ENCODE measurements around the gene PCDHB8.
A peak's percentile ranks its signal among the peaks of the same experiment; 100 is the strongest.
"Not testable (repeated sequence)": the region's sequence is repeated elsewhere in the genome, so short reads cannot be mapped to it uniquely, and the experiment has no call there.

Gene PCDHB8

GRCh38 chr5:141155540-141156374, 21.8 kb upstream of the PCDHB8 start:
- no peak overlapping the region for H3K4me3 ChIP-seq (ENCODE audit: control insufficient read depth, low read depth, low read length)
- TF ChIP-seq CTCF (conservative IDR thresholded peaks at IDR 0.05; ENCODE audit: control insufficient read depth, insufficient read depth, low read depth, low read length), result no peak
- no peak for DNase-seq (ENCODE audit: low read depth)

- H3K4me3 ChIP-seq (ENCODE audit: control insufficient read depth, low read depth, low read length); DNase-seq (ENCODE audit: low read depth): not testable (repeated sequence)
Observed at GRCh38 chr5:141157356-141157755, 20.2 kb upstream of the PCDHB8 start.

DNA sequence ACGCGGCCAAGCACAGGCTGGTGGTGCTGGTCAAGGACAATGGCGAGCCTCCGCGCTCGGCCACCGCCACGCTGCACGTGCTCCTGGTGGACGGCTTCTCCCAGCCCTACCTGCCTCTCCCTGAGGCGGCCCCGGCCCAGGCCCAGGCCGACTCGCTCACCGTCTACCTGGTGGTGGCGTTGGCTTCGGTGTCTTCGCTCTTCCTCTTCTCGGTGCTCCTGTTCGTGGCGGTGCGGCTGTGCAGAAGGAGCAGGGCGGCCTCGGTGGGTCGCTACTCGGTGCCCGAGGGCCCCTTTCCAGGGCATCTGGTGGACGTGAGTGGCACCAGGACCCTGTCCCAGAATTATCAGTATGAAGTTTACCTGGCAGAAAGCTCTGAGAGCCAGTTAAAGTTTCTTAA, 19.7 kb upstream of the PCDHB8 start:
- H3K4me3 ChIP-seq (ENCODE audit: control insufficient read depth, low read depth, low read length); DNase-seq (ENCODE audit: low read depth): not testable (repeated sequence)

DNA sequence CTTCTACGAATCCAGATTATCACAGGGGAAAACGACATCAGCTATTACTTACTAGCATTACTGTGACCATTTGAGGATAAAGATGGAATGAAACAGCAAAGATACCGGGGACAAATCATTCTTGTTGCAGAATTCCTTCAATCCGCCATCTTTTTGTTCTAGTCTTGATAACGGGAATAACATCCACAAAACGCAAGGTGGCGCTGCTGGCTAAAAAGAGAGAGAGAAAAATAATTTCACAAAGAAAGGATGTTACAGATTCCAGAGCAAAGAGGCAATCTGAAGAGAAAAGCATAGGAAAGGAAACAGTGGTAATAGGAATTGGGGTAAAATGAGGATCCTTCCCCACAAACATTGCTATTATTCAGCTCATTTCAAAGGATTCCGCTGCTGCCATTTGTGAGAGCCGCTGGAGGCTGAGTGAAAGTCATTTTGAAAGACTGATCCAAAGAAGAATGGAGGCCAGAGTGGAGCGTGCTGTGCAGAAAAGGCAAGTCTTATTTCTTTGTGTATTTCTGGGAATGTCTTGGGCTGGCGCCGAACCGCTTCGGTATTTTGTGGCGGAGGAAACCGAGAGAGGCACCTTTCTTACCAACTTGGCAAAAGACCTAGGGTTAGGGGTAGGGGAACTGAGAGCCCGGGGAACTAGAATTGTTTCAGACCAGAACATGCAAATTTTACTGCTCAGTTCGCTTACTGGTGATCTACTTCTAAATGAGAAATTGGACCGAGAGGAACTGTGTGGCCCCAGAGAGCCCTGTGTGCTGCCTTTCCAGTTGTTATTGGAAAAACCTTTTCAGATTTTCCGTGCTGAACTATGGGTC, 5.0 kb upstream of the PCDHB8 start, which contains the start of gene PCDHB7:
TSS of gene PCDHB7 (plus strand) at position 264 of the 824 bp plus-strand sequence. CDS start at position 456, 192 bp downstream.
- H3K4me3 ChIP-seq (ENCODE audit: control insufficient read depth, low read depth, low read length), result no peak within 1 kb of the TSS
- DNase-seq (ENCODE audit: low read depth), result peak; percentile 20
- peak; percentile 48 for TF ChIP-seq CTCF (conservative IDR thresholded peaks at IDR 0.05; ENCODE audit: control insufficient read depth, insufficient read depth, low read depth, low read length)

- not testable (repeated sequence) for DNase-seq (ENCODE audit: low read depth); H3K4me3 ChIP-seq (ENCODE audit: control insufficient read depth, low read depth, low read length)
Observed at GRCh38 chr5:141174291-141175104, 3.1 kb upstream of the PCDHB8 start.

DNA sequence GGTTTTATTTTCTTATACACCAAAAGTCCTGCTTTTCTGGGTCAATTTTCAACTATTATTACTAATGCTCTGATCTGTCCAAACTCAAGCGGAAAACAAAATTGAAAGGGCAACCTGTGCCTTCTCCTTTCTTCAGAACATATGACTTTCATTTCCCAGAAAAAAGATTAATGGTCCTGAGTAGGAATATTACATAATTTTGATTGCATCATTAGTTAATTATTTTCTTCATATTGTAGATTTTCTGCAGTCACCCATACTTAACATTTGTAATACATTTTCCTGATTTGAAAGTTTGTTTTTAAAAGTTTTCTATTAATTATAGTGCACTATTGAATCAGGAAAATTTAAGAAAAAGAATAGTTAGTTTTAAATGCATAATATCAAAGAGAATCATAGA, 1.7 kb upstream of the PCDHB8 start:
- H3K4me3 ChIP-seq (ENCODE audit: control insufficient read depth, low read depth, low read length), result no peak overlapping the region
- TF ChIP-seq CTCF (conservative IDR thresholded peaks at IDR 0.05; ENCODE audit: control insufficient read depth, insufficient read depth, low read depth, low read length), result no peak
- no peak for DNase-seq (ENCODE audit: low read depth)

DNA sequence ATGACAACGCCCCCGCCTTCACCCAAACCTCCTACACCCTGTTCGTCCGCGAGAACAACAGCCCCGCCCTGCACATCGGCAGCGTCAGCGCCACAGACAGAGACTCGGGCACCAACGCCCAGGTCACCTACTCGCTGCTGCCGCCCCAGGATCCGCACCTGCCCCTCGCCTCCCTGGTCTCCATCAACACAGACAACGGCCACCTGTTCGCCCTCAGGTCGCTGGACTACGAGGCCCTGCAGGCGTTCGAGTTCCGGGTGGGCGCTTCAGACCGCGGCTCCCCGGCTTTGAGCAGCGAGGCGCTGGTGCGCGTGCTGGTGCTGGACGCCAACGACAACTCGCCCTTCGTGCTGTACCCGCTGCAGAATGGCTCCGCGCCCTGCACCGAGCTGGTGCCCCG, 1.8 kb downstream of the PCDHB8 start:
- not testable (repeated sequence) for H3K4me3 ChIP-seq (ENCODE audit: control insufficient read depth, low read depth, low read length); DNase-seq (ENCODE audit: low read depth)

DNA sequence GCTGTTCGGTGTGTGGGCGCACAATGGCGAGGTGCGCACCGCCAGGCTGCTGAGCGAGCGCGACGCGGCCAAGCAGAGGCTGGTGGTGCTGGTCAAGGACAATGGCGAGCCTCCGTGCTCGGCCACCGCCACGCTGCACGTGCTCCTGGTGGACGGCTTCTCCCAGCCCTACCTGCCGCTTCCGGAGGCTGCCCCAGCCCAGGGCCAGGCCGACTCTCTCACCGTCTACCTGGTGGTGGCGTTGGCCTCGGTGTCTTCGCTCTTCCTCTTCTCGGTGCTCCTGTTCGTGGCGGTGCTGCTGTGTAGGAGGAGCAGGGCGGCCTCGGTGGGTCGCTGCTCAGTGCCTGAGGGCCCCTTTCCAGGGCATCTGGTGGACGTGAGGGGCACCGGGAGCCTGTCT, 2.3 kb downstream of the PCDHB8 start:
- DNase-seq (ENCODE audit: low read depth); H3K4me3 ChIP-seq (ENCODE audit: control insufficient read depth, low read depth, low read length): not testable (repeated sequence)

GRCh38 chr5:141180313-141180712, 2.7 kb downstream of the PCDHB8 start:
- H3K4me3 ChIP-seq (ENCODE audit: control insufficient read depth, low read depth, low read length), result no peak overlapping the region
- no peak for DNase-seq (ENCODE audit: low read depth)
- no peak for TF ChIP-seq CTCF (conservative IDR thresholded peaks at IDR 0.05; ENCODE audit: control insufficient read depth, insufficient read depth, low read depth, low read length)
